ENCODE measurements around the gene IPO5. TPM values are rescaled to one million over a fixed set of nuclear protein-coding genes. Genes with fewer than 3 reads are reported as not detected.

Gene IPO5
- total RNA-seq, 1 donor from 2014 or later: 82.2 TPM

GRCh38 chr13:98054301-98054700 is 100.8 kb downstream of the IPO5 start:
- DNase-seq (ENCODE audit: extremely low read depth, low read depth, low spot score): no peak

- no peak for DNase-seq (ENCODE audit: extremely low read depth, low read depth, low spot score)
Measured at GRCh38 chr13:98055623-98056022, 102.1 kb downstream of the IPO5 start.

- DNase-seq (ENCODE audit: extremely low read depth, low read depth, low spot score): no peak
Measured at GRCh38 chr13:98056839-98057410, 103.5 kb downstream of the IPO5 start.

- DNase-seq (ENCODE audit: extremely low read depth, low read depth, low spot score): no peak
Measured at GRCh38 chr13:98059276-98059675, 105.8 kb downstream of the IPO5 start.

GRCh38 chr13:98060282-98060681 is 106.8 kb downstream of the IPO5 start:
- no peak for DNase-seq (ENCODE audit: extremely low read depth, low read depth, low spot score)

- no peak for DNase-seq (ENCODE audit: extremely low read depth, low read depth, low spot score)
Measured at GRCh38 chr13:98065468-98065867, 112.0 kb downstream of the IPO5 start.

GRCh38 chr13:98066636-98067035 is 113.2 kb downstream of the IPO5 start:
- DNase-seq (ENCODE audit: extremely low read depth, low read depth, low spot score): no peak

- no peak for DNase-seq (ENCODE audit: extremely low read depth, low read depth, low spot score)
Measured at GRCh38 chr13:98068521-98068920, 115.0 kb downstream of the IPO5 start.

- DNase-seq (ENCODE audit: extremely low read depth, low read depth, low spot score): no peak
Measured at GRCh38 chr13:98069985-98070384, 116.5 kb downstream of the IPO5 start.

- no peak for DNase-seq (ENCODE audit: extremely low read depth, low read depth, low spot score)
Measured at GRCh38 chr13:98071316-98071715, 117.8 kb downstream of the IPO5 start.

GRCh38 chr13:98072476-98072875 is 119.0 kb downstream of the IPO5 start:
- DNase-seq (ENCODE audit: extremely low read depth, low read depth, low spot score): no peak

Other genes starting within 250 kb of the IPO5 start
- 64.9 and 83.7 TPM in 2 replicates for gene FARP1, start 189.4 kb downstream of the IPO5 start, total RNA-seq
- gene RNF113B, start 223.6 kb downstream of the IPO5 start, total RNA-seq: not detected in 2 replicates

All from glomerular endothelial cell (primary cell).